ENCODE measurements around the gene CCNY. TPM values are rescaled to one million over a fixed set of nuclear protein-coding genes. Genes with fewer than 3 reads are reported as not detected.

Gene CCNY
- total and polyA plus RNA-seq, 2 donors (not counting 1 experiment from before 2014, with no cell fraction given): 34.1 to 64.9 TPM

GRCh38 chr10:35520996-35521395 lies 184.7 kb downstream of the CCNY start:
- Mint-ChIP-seq H3K27me3 (no peaks in the 10 kb centered on the region), H3K27ac (no peak overlapping the region), H3K4me1 (peaks cover 34% of the 10 kb centered on the region), H3K9me3 (ENCODE audit: insufficient read depth) (no peaks in the 10 kb centered on the region), H3K4me3 (no peak overlapping the region)
- Histone ChIP-seq H3K79me2 (ENCODE audit: control insufficient read depth, insufficient read depth, low read length) (peaks cover 9% of the 10 kb centered on the region), H2AFZ (ENCODE audit: insufficient read depth, low read depth, low read length, poor library complexity, severe bottlenecking) (no peak overlapping the region), H3K27me3 (replicated peaks in 1 of 4; ENCODE audit: control extremely low read depth in 1 of 4, control insufficient read depth in 3 of 4, insufficient read depth in 4 of 4, low read length in 3 of 4) (no peaks in the 10 kb centered on the region), H3K4me1 (ENCODE audit: control insufficient read depth in 2 of 2, insufficient read depth in 2 of 2, low read length in 2 of 2) (peaks cover 22 to 24% of the 10 kb centered on the region in 2 donors), H4K20me1 (ENCODE audit: control insufficient read depth, insufficient read depth, low read length, poor library complexity, severe bottlenecking) (peaks cover 7% of the 10 kb centered on the region), H3K4me3 (ENCODE audit: control extremely low read depth in 1 of 5, extremely low read depth in 1 of 5, insufficient read depth in 1 of 5, low read depth in 2 of 5, low read length in 4 of 5) (no peak overlapping the region), H3K9ac (ENCODE audit: low read length) (no peak overlapping the region), H3K27ac (ENCODE audit: low read length in 2 of 2) (no peak overlapping the region), H3K4me2 (replicated peaks; ENCODE audit: low read depth, low read length, poor library complexity, severe bottlenecking) (no peak overlapping the region), H3K36me3 (replicated peaks in 1 of 2; ENCODE audit: control extremely low read depth in 1 of 2, control insufficient read depth in 1 of 2, extremely low read depth in 1 of 2, insufficient read depth in 2 of 2, low read length in 1 of 2) (peaks cover 2 to 3% of the 10 kb centered on the region in 2 experiments), H3K9me3 (ENCODE audit: control extremely low read depth in 1 of 3, control insufficient read depth in 2 of 3, insufficient read depth in 1 of 3, low read length in 2 of 3) (no peaks in the 10 kb centered on the region)
- ATAC-seq (ENCODE audit: low read depth) (no peak), DNase-seq (no peak)
- no peak for TF ChIP-seq CTCF (IDR thresholded peaks at IDR 0.05)
- no peak for TF ChIP-seq EZH2 (IDR thresholded peaks at IDR 0.05; ENCODE audit: borderline replicate concordance, insufficient read depth, low read depth, low read length, poor library complexity, severe bottlenecking)
- ChIA-PET POLR2A (no interaction called here), CTCF (interaction anchor here (2.1 kb wide), 1 partner anchor 42 kb away, joined by 7 read pairs; no protein-coding TSS in a partner anchor)
- 100% methylated on average over 3 of the region's 3 CpGs for WGBS (ENCODE audit: insufficient coverage)
- intact Hi-C loops (cut with micrococcal nuclease): no loop called here

GRCh38 chr10:35523670-35524225 lies 187.4 kb downstream of the CCNY start:
- no peaks in the 10 kb centered on the region for H3K27me3 ChIP-seq (replicated peaks in 1 of 4; ENCODE audit: control extremely low read depth in 1 of 4, control insufficient read depth in 3 of 4, insufficient read depth in 4 of 4, low read length in 3 of 4)
- TF ChIP-seq CTCF (IDR thresholded peaks at IDR 0.05) (no peak), EZH2 (IDR thresholded peaks at IDR 0.05; ENCODE audit: borderline replicate concordance, insufficient read depth, low read depth, low read length, poor library complexity, severe bottlenecking) (no peak)
- Mint-ChIP-seq H3K27me3 (no peaks in the 10 kb centered on the region), H3K4me3 (peak overlapping the region; percentile 59), H3K9me3 (ENCODE audit: insufficient read depth) (no peaks in the 10 kb centered on the region), H3K27ac (peak overlapping the region; percentile 63), H3K4me1 (peaks cover 26% of the 10 kb centered on the region)
- H3K9me3 ChIP-seq (ENCODE audit: control extremely low read depth in 1 of 3, control insufficient read depth in 2 of 3, insufficient read depth in 1 of 3, low read length in 2 of 3): no peaks in the 10 kb centered on the region
- peaks cover 7% of the 10 kb centered on the region for H4K20me1 ChIP-seq (ENCODE audit: control insufficient read depth, insufficient read depth, low read length, poor library complexity, severe bottlenecking)
- no peak overlapping the region for H3K4me3 ChIP-seq (ENCODE audit: control extremely low read depth in 1 of 5, extremely low read depth in 1 of 5, insufficient read depth in 1 of 5, low read depth in 2 of 5, low read length in 4 of 5)
- intact Hi-C loops (cut with micrococcal nuclease): no loop called here
- WGBS (ENCODE audit: insufficient coverage): 60% methylated on average over 2 of the region's 3 CpGs
- peak overlapping the region; percentile 56 for H3K4me2 ChIP-seq (replicated peaks; ENCODE audit: low read depth, low read length, poor library complexity, severe bottlenecking)
- peaks cover 17 to 20% of the 10 kb centered on the region in 2 donors for H3K4me1 ChIP-seq (ENCODE audit: control insufficient read depth in 2 of 2, insufficient read depth in 2 of 2, low read length in 2 of 2)
- H3K36me3 ChIP-seq (replicated peaks in 1 of 2; ENCODE audit: control extremely low read depth in 1 of 2, control insufficient read depth in 1 of 2, extremely low read depth in 1 of 2, insufficient read depth in 2 of 2, low read length in 1 of 2): peaks cover 3 to 5% of the 10 kb centered on the region in 2 experiments
- H3K9ac ChIP-seq (ENCODE audit: low read length): no peak overlapping the region
- ChIA-PET POLR2A (no interaction called here), CTCF (interaction anchor here (0.8 to 1.5 kb wide), 5 partner anchors 13 to 328 kb away, joined by 3 to 5 read pairs (median 3); no protein-coding TSS in a partner anchor)
- peak overlapping the region in 1 of 2 donors; percentile 28 for H3K27ac ChIP-seq (ENCODE audit: low read length in 2 of 2)
- H2AFZ ChIP-seq (ENCODE audit: insufficient read depth, low read depth, low read length, poor library complexity, severe bottlenecking): no peak overlapping the region
- H3K79me2 ChIP-seq (ENCODE audit: control insufficient read depth, insufficient read depth, low read length): peaks cover 18% of the 10 kb centered on the region
- ATAC-seq (ENCODE audit: low read depth) (peak; percentile 68), DNase-seq (peak; percentile 49)
